Activated CD4-positive, alpha-beta T cell treated with anti-CD3 and anti-CD28 coated beads, Interleukin-2, Interleukin-6, amounts not matched to agents 100 ng/mL and 50 ng/mL, durations not matched to agents 16 hours and 8 hours (primary cell): ENCODE measurements around the gene TMEM114.

ENCODE experiments used
- DNase-seq: peaks from one replicate; pipeline ENCODE4 v3.0.0-alpha.2; 2020

The TMEM114 gene

DNA sequence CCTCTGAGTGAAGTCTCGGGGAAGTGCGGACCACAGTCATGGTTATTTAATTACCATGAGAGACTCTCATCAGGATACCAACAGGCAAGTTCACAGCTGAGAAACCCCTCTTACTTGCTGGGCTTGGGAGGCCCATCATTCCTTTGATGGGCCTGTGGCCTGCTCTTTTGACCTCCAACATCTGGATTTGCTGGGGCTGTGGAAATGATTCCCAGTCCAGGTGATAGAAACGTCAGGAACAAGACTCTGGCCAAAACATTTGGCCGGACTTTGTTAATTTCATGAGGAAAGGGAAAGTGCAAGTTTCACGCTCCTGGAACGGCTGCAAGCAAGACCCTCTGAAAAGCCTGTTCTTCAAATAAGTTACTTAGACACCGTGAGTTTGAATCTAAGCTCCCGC, 42.5 kb downstream of the TMEM114 start:
- DNase-seq: no peak

DNA sequence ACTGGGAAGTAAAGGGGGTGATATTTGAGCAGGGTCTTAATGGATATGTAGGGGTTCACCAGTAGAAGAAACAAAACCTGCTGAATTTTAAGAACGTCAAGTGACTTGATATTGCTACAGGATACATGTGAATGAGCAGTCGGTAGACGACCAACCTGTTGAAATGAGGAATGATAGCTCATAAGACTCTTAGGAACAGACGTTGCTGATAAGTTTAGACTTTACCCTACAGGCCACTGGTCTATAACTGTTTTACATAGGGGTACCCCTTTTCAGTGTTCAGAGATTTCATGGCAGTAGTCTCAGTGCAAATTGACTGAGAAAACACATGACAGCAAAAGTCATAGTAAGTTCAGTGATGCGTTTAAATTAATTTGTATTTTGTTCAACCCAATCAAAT, 45.9 kb downstream of the TMEM114 start:
- DNase-seq: no peak

DNA sequence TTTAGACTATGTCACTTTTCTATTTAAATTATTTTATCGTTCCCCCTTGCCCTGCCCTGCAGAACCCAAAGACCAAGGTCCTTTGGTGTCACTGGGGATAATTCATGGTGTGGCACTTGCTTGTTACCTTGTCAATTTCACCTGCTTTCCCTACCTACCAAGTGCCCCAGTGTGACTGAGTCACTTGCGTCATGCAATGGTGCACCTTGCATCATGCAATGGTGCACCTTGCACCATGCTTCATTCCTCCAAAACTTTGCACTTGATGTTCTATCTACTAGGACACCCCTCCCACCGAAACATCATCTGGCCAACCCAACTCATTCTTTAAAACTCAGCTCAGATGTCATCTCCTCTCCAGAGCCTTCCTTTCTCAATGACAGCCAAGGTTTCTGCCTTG, 47.1 kb downstream of the TMEM114 start:
- no peak for DNase-seq

DNA sequence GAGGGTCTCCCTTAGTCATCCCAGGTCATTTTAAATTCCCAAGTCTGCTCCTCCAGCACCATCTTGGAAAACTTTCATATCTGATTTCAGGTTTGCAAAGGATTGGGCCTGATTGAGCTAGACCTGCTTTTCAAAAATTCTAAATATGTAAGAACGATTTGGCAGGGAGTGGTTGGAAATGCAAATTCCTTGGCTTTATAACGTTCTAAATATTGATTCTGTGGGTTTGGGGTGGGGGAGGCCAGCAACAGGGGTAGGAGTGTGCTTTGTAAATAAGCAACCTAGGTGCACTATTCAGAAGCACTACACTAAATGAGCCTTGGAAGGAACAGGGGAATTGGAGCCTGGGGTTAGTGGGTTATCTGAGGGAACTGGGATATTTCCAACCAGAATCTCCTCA, 47.9 kb downstream of the TMEM114 start:
- DNase-seq: no peak

DNA sequence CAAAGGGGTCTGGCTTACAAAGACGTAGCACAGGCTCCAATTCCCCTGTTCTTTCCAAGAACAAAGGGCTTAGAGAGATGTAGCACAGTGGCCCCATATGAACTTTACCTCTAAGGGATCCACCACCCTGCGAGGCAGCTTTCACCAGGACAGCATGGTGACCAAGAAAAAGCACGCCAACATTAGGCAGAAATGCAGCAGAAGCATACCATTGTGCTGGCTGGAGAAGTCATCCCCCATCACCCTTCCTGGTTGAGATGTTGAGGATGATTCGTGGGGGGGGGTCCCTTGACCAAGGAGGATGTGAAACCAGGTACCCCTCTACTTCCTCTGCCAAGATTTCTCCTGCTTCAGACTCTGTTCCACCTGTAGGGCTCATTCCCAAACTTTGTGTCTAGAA, 48.4 kb downstream of the TMEM114 start:
- DNase-seq: no peak

DNA sequence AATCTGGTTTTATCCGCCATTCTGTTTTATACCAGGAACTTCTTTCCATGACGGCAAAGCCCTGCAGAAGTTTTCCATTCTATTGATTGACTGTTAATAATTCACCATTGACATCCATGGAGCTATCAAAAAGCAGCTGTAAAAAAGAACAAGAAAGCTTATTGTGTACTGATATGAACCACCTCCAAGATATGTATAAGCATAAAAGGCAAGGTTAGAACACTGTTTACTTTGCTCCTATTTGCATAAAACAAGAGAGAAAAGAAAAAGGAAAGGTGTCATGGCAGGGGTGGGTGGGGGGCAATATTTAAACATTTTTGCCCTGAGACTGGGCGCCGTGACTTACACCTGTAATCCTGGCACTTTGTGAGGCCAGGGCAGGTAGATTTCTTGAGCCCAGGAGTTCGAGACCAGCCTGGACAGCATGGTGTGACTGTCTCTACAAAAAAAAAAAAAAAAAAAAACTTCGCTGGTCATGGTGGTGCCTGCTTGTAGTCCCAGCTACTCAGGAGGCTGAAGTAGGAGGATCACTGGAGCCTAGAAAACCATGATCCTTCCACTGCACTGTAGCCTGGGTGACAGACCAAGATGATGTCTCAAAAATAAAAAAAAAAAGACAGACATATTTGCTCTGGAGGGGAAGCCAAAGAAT, 52.5 kb downstream of the TMEM114 start:
- DNase-seq: no peak

DNA sequence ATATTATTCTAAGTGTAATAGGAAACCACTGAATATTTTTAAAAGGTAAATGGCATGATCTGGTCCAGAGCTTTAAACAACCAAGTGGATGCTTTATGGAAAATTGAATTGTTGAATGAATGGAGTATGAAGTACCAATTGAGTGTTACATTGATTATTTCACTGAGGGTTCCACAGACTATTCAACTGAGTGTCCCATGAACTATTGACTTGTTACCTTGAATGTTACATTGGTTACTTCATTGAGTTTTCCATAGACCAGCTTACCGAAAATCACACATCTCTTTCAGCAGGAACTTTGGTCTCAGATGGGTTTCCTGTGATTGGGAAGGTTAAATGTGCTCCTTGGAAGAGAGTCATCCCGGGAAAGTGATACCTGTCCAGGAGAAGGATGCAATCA, 56.8 kb downstream of the TMEM114 start:
- DNase-seq: no peak

DNA sequence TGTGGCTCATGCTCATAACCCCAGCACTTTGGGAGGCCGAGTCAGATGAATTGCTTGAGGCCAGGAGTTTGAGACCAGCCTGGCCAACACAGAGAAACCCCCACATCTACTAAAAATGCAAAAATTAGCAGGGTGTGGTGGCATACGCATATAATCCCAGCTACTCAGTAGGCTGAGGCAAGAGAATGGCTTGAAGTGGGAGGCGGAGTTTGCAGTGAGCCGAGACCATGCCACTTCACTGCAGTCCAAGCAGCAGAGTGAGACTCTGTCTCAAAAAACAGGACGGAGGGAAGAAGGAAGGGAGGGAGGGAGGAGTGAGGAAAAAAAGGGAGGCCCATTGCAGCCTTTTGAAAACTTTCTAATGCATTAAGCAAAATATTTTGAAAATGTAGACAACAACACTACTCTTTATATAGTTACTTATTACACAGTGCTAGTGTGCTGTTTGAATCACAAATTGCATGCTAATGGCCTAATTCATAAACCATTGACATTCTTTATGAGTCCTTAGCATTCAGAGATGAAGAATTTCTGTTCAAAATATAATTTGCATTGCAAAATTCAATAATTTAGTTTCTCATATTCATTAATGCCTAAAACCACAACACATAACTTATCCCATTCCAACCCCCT, 59.4 kb downstream of the TMEM114 start:
- no peak for DNase-seq

DNA sequence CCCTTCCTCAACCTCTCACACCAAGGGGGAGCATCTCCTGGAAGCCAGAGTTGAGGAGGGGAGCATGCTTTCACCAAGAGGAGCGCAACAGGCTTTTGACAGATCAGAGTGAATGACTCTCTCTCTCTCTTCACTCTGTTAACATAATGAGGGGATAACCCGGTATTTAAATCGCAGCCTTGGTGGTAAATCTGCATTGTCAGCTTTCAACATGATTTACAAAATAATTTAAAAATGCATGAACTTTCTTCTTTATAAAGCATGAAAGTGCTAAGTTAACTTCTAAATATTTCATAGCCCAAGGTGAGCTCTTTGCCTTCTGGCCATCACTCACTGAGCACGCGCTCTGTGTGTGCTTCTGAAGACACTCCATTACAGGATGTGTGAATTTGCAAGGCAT, 61.8 kb downstream of the TMEM114 start:
- no peak for DNase-seq

DNA sequence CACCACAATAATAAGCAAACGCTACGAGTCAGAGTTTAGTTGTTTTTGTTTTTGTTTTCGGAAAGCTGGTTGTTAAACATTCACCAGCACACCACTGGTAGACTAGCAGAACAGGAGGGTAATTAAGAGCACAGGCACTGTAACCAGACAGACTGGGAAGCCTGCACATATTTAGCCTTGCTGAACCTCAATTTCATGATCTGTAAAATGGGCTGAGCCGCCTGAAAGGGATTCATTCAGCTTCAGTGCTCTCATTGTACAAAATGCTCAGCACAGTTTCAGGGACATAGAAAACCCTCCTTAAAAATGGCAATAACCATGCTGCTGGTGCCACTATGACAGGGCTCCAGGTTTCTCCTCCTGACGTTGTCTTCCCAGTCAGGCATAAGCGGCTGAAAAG, 66.4 kb downstream of the TMEM114 start:
- no peak for DNase-seq

DNA sequence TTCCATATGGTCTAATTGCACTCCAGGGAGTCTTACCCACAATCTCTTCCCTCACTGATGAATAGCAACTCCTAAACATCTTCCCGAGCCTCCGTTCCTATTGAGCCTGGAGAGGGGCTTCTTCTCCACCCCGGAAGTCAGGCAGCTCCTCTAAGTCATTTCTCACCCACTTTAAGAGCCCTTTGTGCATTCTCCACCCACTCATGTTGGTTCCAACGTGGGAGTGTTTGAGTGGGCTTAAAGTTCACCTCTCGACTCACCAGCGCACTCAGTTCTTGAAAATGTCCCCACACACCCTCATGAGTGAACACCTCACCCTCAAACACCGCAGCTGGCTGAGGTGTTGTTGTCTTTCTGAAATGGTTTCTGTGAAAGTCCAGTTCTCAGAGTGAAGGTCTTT, 67.6 kb downstream of the TMEM114 start:
- no peak for DNase-seq

DNA sequence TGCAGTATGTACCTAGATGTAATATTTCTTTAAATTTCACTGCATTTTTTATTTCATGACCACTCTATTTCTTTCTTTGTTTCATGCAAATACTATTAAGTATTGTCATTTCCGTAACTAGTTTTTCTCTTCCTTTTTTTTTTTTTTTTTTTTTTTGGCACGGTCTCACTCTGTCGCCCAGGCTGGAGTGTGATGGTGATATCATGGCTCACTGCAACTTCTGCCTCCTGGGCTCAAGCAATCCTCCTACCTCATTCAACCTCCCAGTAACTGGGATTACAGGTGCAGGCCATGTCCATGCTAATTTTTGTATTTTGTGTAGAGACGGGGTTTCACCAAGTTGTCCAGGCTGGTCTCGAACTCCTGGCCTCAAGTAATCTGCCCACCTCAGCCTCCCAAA, 70.7 kb downstream of the TMEM114 start:
- DNase-seq: no peak
